GM12864 (cell line): Measurements from ENCODE around the gene ELMOD3.
"Not testable (repeated sequence)": the region's sequence is repeated elsewhere in the genome, so short reads cannot be mapped to it uniquely, and the experiment has no call there.

Experiments used
- DNase-seq: peaks from one replicate; pipeline ENCODE4 v3.0.0-alpha.2; 2011; ENCODE audit warnings: low read depth
- H3K4me3 ChIP-seq: 2 replicates; pipeline ENCODE4 v1.5.1; 2011; ENCODE audit warnings: mild to moderate bottlenecking, low read depth, low read length, control low read depth
- CTCF ChIP-seq: IDR thresholded peaks from 2 replicates; pipeline ENCODE4 v1.5.1; 2011; ENCODE audit warnings: low read depth, mild to moderate bottlenecking, moderate library complexity, low read length, control low read depth, inconsistent platforms; ENCODE audit errors: missing control alignments

Gene ELMOD3

GRCh38 chr2:85344356-85344954 lies 10.1 kb upstream of the ELMOD3 start:
- no peak overlapping the region for H3K4me3 ChIP-seq
- DNase-seq, result no peak
- TF ChIP-seq CTCF, result no peak

GRCh38 chr2:85347599-85347998 lies 7.0 kb upstream of the ELMOD3 start:
- TF ChIP-seq CTCF, result no peak
- no peak for DNase-seq
- no peak overlapping the region for H3K4me3 ChIP-seq

- no peak for TF ChIP-seq CTCF
- DNase-seq, result no peak
- peak overlapping the region; percentile 99 for H3K4me3 ChIP-seq
Observed at GRCh38 chr2:85353876-85354285, 688 bp upstream of the ELMOD3 start.

- no peak for TF ChIP-seq CTCF
- no peak for DNase-seq
- peak overlapping the region; percentile 99 for H3K4me3 ChIP-seq
Observed at GRCh38 chr2:85355073-85355410, 473 bp downstream of the ELMOD3 start.

GRCh38 chr2:85355521-85355920 lies 952 bp downstream of the ELMOD3 start:
- TF ChIP-seq CTCF, result no peak
- DNase-seq, result no peak
- peak overlapping the region; percentile 99 for H3K4me3 ChIP-seq

GRCh38 chr2:85356186-85356585 lies 1.6 kb downstream of the ELMOD3 start:
- H3K4me3 ChIP-seq, result no peak overlapping the region
- DNase-seq, result no peak
- no peak for TF ChIP-seq CTCF

GRCh38 chr2:85357736-85358135 lies 3.2 kb downstream of the ELMOD3 start:
- TF ChIP-seq CTCF, result no peak
- DNase-seq, result no peak
- no peak overlapping the region for H3K4me3 ChIP-seq

GRCh38 chr2:85362653-85363387 lies 8.3 kb downstream of the ELMOD3 start:
- H3K4me3 ChIP-seq, DNase-seq: not testable (repeated sequence)
